AG09309 (cell line): ENCODE data around the gene EFCAB8.
"Not testable (repeated sequence)": the region's sequence is repeated elsewhere in the genome, so short reads cannot be mapped to it uniquely, and the experiment has no call there.

Experiments used
- DNase-seq: peaks from one replicate; pipeline ENCODE4 v3.0.0-alpha.2; 2010; ENCODE audit warnings: low read depth
- H3K4me3 ChIP-seq: 2 replicates; pipeline ENCODE4 v1.5.1; 2011; ENCODE audit warnings: mild to moderate bottlenecking, low read depth, low read length, moderate library complexity; ENCODE audit not compliant: control insufficient read depth
- TF ChIP-seq, protein P1 (sequence below): IDR thresholded peaks from 2 replicates; pipeline ENCODE4 v1.5.1; 2011; ENCODE audit warnings: mild to moderate bottlenecking, low read depth, low read length, inconsistent platforms; ENCODE audit not compliant: insufficient read depth, control insufficient read depth; ENCODE audit errors: missing control alignments

EFCAB8 gene

GRCh38 chr20:32972181-32973076, 113.7 kb downstream of the EFCAB8 start:
- H3K4me3 ChIP-seq = no peak overlapping the region
- DNase-seq = no peak
- TF ChIP-seq, protein P1, sequence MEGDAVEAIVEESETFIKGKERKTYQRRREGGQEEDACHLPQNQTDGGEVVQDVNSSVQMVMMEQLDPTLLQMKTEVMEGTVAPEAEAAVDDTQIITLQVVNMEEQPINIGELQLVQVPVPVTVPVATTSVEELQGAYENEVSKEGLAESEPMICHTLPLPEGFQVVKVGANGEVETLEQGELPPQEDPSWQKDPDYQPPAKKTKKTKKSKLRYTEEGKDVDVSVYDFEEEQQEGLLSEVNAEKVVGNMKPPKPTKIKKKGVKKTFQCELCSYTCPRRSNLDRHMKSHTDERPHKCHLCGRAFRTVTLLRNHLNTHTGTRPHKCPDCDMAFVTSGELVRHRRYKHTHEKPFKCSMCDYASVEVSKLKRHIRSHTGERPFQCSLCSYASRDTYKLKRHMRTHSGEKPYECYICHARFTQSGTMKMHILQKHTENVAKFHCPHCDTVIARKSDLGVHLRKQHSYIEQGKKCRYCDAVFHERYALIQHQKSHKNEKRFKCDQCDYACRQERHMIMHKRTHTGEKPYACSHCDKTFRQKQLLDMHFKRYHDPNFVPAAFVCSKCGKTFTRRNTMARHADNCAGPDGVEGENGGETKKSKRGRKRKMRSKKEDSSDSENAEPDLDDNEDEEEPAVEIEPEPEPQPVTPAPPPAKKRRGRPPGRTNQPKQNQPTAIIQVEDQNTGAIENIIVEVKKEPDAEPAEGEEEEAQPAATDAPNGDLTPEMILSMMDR = no peak

DNA sequence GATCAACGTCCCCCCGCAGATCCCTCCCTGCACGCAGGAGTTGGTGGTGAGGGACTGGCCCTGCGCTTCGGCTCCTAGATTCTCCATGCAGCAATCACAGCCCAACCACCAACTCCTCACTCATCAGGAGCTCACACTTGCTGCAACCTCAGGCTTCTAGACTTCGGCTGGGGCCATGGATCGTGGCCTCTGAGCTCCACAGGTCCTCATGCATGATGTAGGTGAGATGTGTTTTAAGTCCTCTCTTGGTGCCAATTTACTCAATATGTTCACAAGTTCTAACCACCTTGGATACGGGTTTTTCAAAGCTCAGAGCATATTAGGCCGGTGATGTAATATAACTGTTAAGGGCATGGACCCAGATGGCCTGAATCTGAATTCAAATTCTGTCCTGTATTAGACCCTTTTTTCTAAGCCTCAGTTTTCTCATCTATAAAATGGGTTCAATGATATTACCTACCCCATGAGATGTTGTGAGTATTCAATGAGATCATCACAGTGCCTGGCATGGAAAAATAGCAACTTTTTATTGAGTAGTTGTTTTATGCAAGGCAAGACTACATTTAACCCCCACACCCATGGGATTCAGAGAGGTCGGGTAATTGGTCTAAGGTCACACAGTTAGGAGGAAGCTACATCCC, 114.5 kb downstream of the EFCAB8 start:
- TF ChIP-seq, protein P1 = no peak
- no peak for DNase-seq
- H3K4me3 ChIP-seq = no peak overlapping the region

DNA sequence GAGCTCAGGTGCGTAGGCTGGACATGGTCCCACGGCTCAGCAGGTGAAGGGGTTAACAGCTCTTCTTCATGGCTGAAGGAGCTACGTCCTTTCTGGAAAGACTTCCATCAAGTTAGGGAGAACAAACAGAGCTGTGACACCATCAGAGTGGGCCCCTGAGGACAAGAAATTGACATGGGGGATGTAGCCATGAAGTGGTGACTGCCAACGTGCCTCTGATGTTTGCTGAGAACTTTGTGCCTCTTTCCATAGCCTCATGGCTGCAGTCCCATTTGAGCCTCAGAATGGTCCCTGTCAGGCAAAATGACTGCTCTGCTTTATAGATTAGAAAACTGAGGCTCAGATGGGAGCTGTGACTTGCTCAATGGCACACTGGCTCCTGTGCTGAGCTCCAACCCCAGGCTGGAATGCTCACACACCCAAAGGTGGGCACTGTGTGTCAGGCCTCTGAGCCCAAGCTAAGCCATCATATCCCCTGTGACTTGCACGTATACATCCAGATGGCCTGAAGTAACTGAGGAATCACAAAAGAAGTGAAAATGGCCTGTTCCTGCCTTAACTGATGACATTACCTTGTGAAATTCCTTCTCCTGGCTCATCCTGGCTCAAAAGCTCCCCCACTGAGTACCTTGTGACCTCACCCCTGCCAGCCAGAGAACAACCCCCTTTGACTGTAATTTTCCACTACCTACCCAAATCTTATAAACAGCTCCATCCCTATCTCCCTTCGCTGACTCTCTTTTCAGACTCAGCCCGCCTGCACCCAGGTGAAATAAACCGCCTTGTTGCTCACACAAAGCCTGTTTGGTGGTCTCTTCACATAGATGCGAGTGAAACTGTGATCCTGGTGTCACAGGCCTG, 115.7 kb downstream of the EFCAB8 start:
- not testable (repeated sequence) for DNase-seq, H3K4me3 ChIP-seq

DNA sequence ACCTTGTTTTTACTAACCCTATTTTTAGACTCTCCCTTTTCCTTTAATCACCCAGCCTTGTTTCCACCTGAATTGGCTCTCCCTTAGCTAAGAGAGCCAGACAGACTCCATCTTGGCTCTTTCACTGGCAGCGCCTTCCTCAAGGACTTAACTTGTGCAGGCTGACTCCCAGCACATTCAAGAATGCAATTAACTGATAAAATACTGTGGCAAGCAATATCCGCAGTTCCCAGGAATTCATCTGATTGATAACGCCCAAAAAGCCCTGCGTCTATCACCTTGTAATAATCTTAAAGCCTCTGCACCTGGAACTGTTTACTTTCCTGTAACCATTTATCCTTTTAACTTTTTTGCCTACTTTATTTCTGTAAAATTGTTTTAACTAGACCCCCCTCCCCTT, 116.4 kb downstream of the EFCAB8 start:
- H3K4me3 ChIP-seq = not testable (repeated sequence)

GRCh38 chr20:32975698-32976674, 117.3 kb downstream of the EFCAB8 start:
- no peak for DNase-seq
- TF ChIP-seq, protein P1 = no peak
- H3K4me3 ChIP-seq = no peak overlapping the region

More for the DNA sequence above, 116.4 kb downstream of the EFCAB8 start:
- DNase-seq = not testable (repeated sequence)

DNA sequence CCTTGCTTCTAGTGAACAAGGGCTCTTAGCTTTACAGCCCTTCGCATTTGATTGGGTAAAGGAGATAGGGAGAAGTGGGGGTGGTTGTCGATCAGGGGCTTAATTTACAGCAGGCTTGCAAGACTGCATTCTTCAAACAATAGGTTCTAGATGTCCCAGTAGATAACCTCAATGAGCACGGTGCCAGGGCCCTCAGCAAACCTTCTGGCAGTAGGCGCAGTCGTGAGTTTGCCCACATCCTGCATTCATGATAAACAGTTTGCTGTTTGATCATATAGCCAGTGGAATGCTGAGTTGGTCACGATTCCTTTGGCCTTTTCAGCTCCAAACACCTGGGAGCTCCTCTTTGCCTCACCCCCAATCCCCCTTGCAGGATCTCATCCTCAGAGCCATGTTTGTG, 118.0 kb downstream of the EFCAB8 start:
- TF ChIP-seq, protein P1 = no peak
- H3K4me3 ChIP-seq = no peak overlapping the region
- no peak for DNase-seq

DNA sequence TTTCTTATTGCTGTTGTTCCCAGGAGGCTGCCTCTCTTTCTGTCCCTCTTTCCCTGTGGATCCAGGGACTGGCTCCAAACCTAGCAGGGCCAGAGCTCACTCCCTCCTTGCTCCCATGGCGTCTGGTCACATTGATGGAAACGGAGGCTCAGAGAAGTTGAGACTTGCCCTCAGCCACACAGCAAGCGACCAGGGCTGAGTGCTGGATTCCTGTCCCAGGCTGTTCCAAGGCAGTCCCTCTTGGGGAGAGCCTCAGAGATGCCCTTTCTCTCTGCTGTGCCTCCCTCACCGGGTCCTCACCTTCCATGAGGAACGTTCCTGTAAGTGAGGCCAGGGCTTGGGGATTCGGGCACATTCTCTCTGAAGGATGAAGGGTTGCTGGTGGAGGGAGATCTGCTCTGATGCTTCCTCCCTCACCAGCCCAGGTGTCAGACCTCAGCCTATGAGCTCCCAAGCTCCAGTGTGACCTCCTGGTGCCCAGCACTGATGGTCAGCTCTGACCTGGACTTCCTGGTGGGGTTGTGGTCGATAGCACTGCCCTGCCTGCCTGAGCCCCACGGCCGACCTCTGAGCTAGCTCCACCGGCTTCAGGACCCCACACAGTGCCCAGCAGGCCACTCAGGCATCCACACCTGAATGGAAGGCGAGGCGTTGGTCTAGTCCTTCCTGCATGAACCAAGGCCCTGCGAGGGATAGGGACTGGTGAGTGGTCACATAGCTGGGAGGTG, 118.7 kb downstream of the EFCAB8 start:
- no peak overlapping the region for H3K4me3 ChIP-seq
- DNase-seq = no peak
- TF ChIP-seq, protein P1 = no peak
